Natural killer cell (primary cell): ENCODE results near the gene PPL. TPM values are rescaled to one million over a fixed set of nuclear protein-coding genes. Genes with fewer than 3 reads are reported as not detected.
"Not testable (repeated sequence)": the region's sequence is repeated elsewhere in the genome, so short reads cannot be mapped to it uniquely, and the experiment has no call there.

ENCODE experiments used
- ATAC-seq, 3 donors: fragments of 150-1000 bp in 2 of 3; fragments of 200-7000 bp in 1 of 3; cut with Tn5 transposase; 1 replicate in 1 of 3; 2 replicates in 2 of 3; pipeline ENCODE4 v1.10.0; 2021; ENCODE audit warnings: mild to moderate bottlenecking in 2 of 3, moderate library complexity in 2 of 3
- DNase-seq, 2 donors: peaks; one replicate each; pipeline versions ENCODE4 v3.0.0 to v3.0.0-alpha.2; 2013 to 2021; ENCODE audit warnings: mixed read lengths in 1 of 2
- H3K27ac ChIP-seq: one replicate; pipeline ENCODE4 v1.5.1; 2013; ENCODE audit warnings: mild to moderate bottlenecking, low read length
- H3K27me3 ChIP-seq: one replicate; pipeline ENCODE4 v1.6.1; 2013; ENCODE audit warnings: low read length; ENCODE audit not compliant: control insufficient read depth, insufficient read depth
- H3K36me3 ChIP-seq: one replicate; pipeline ENCODE4 v1.6.1; 2013; ENCODE audit warnings: low read length; ENCODE audit not compliant: control insufficient read depth, insufficient read depth
- H3K4me1 ChIP-seq: one replicate; pipeline ENCODE4 v1.6.1; 2013; ENCODE audit warnings: low read length; ENCODE audit not compliant: control insufficient read depth, insufficient read depth
- H3K4me3 ChIP-seq: one replicate; pipeline ENCODE4 v1.5.1; 2013; ENCODE audit warnings: low read length
- H3K9me3 ChIP-seq: one replicate; pipeline ENCODE4 v1.6.1; 2013; ENCODE audit warnings: low read length; ENCODE audit not compliant: control insufficient read depth, insufficient read depth
- H3K27ac Mint-ChIP-seq, 2 donors: one replicate each; pipeline ENCODE4 v1.8.0; 2022; ENCODE audit warnings: mild to moderate bottlenecking in 2 of 2, mixed read lengths in 2 of 2, moderate library complexity in 1 of 2
- H3K27me3 Mint-ChIP-seq, 2 donors: one replicate each; pipeline ENCODE4 v1.8.0; 2022; ENCODE audit warnings: low read depth in 2 of 2, mixed read lengths in 2 of 2
- H3K36me3 Mint-ChIP-seq: one replicate; pipeline ENCODE4 v1.8.0; 2022; ENCODE audit warnings: mixed read lengths
- H3K4me1 Mint-ChIP-seq, 2 donors: one replicate each; pipeline ENCODE4 v1.8.0; 2022; ENCODE audit warnings: mixed read lengths in 2 of 2
- H3K4me3 Mint-ChIP-seq: one replicate; pipeline ENCODE4 v1.8.0; 2022; ENCODE audit warnings: mild to moderate bottlenecking, moderate library complexity, mixed read lengths
- H3K9me3 Mint-ChIP-seq, 2 donors: one replicate each; pipeline ENCODE4 v1.8.0; 2022; ENCODE audit warnings: mixed read lengths in 2 of 2
- CTCF ChIP-seq: fragments of 200-600 bp; IDR thresholded peaks from one replicate; pipeline ENCODE4 v1.8.0; 2022; ENCODE audit warnings: antibody characterized with exemption
- WGBS: methylation state at CpG from one replicate; pipeline ENCODE4 v1.1.7; 2013; ENCODE audit warnings: missing lambda C conversion rate; ENCODE audit not compliant: insufficient coverage; 5-methylcytosine and 5-hydroxymethylcytosine counted together
- intact Hi-C: fragments of 100-400 bp; cut with micrococcal nuclease; formaldehyde crosslinking; loops from one replicate; pipeline ENCODE4 v1.14.2; 2022
- total RNA-seq, 4 donors: library from RNA; stranded (reverse); fragments of 120-200 nt in 1 of 4; gene quantifications; one replicate each; pipeline versions ENCODE4 v1.2.3 to v1.2.4, GENCODE V29; 2013 to 2022

The PPL gene
- total RNA-seq, 3 donors from 2014 or later (not counting 1 experiment from before 2014, with no cell fraction given): not detected

DNA sequence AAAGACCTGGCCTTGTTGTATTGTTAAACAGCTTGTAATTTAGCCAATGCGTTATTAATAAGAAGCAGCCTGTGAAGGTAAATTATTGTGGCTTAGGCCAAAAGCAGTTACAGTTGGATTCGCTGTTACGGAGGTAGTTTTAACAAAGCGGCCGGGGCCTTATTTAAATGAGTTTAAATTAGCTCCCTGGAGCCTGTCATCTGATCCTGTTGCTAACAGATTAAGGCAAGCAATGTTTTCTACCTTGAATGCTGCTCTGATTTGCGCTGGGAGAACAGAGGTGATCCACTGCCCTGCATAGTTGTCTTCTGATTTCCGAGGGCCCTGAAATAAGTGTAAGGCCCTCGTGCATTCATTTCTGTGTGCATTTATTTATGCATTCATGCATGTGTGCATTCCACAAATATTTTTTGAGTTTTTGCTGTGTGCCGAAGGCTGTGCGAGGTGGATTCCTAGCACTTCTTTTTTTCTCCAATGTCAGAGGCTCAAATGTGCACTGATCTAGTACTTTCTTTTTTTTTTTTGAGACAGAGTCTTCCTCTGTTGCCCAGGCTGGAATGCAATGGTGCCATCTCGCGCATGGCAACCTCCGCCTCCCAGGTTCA lies 32.0 kb upstream of the PPL start:
- TF ChIP-seq CTCF: no peak
- no peak overlapping the region for H3K4me3 ChIP-seq
- peaks cover 6 to 7% of the 10 kb centered on the region in 2 donors for H3K27me3 Mint-ChIP-seq
- no peaks in the 10 kb centered on the region for H3K9me3 Mint-ChIP-seq
- H3K27ac ChIP-seq: no peak overlapping the region
- no peaks in the 10 kb centered on the region for H3K27me3 ChIP-seq
- no peaks in the 10 kb centered on the region for H3K9me3 ChIP-seq
- no peak overlapping the region for H3K4me3 Mint-ChIP-seq
- ATAC-seq (no peak), DNase-seq (no peak)
- H3K36me3 ChIP-seq: no peaks in the 10 kb centered on the region
- no peak overlapping the region for H3K27ac Mint-ChIP-seq
- intact Hi-C loops: no loop called here
- WGBS: 86% methylated on average over 13 of the region's 13 CpGs
- H3K4me1 Mint-ChIP-seq: no peaks in the 10 kb centered on the region
- no peaks in the 10 kb centered on the region for H3K4me1 ChIP-seq
- H3K36me3 Mint-ChIP-seq: no peaks in the 10 kb centered on the region

DNA sequence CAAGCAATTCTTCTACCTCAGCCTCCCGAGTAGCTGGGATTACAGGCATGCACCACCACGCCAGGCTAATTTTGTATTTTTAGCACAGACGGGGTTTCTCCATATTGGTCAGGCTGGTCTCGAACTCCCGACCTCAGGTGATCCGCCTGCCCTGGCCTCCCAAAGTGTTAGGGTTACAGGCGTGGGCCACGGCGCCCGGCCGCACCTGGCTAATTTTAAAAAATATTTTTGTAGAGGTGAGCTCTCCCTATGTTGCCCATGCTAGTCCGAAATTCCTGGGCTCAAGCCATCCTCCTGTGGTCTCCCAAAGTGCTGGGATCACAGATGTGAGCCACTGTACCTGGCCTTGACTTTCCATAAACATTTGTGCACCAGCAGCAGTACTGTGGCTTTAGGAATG lies 31.3 kb upstream of the PPL start:
- intact Hi-C loops, H3K27me3 Mint-ChIP-seq, H3K27me3 ChIP-seq, H3K4me3 ChIP-seq, H3K27ac ChIP-seq, H3K36me3 Mint-ChIP-seq, DNase-seq, H3K4me1 ChIP-seq, H3K4me3 Mint-ChIP-seq, H3K9me3 ChIP-seq, ATAC-seq, H3K27ac Mint-ChIP-seq, H3K4me1 Mint-ChIP-seq, H3K36me3 ChIP-seq, H3K9me3 Mint-ChIP-seq: not testable (repeated sequence)
- WGBS: 83% methylated on average over 12 of the region's 12 CpGs

DNA sequence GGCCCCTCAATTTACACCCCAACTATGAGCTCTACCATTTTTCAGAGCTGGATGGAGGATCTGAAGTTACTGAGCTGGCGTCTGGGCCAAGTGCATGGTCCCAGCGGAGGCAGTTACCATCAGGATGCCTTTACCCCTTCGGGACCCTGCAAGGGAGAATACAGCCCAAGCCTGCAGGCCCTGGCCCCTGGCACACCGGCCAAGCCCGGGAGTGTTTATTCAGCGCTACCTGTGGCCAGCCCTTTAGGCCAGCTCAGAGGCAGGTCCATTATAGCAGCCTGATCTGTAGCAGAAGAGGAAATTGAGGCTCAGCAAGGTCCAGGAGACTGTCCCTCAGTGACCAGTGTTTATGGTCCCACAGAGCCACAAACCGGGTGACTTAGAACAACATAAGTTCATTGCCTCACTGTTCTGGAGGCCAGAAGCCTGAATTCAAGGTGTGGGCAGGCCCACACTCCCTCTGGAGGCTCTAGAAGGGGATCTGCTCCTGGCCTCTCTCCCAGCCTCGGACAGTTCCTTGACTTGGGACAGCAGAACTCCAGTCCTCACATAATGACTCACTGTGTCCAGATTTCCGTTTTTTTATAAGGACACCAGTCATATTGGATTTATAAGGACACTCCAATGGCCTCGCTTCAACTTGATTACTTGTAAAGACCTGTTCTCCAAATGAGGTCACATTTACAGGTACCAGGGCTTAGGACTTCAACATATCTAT lies 29.9 kb upstream of the PPL start:
- Mint-ChIP-seq H3K36me3 (no peaks in the 10 kb centered on the region), H3K27ac (no peak overlapping the region), H3K27me3 (peaks cover 0 to 4% of the 10 kb centered on the region in 2 donors), H3K9me3 (no peaks in the 10 kb centered on the region), H3K4me3 (no peak overlapping the region), H3K4me1 (no peaks in the 10 kb centered on the region)
- intact Hi-C loops: no loop called here
- Histone ChIP-seq H3K4me3 (no peak overlapping the region), H3K4me1 (no peaks in the 10 kb centered on the region), H3K36me3 (no peaks in the 10 kb centered on the region), H3K27me3 (no peaks in the 10 kb centered on the region), H3K9me3 (no peaks in the 10 kb centered on the region), H3K27ac (no peak overlapping the region)
- WGBS: 85% methylated on average over 10 of the region's 10 CpGs
- no peak for DNase-seq
- no peak for TF ChIP-seq CTCF
- no peak for ATAC-seq

DNA sequence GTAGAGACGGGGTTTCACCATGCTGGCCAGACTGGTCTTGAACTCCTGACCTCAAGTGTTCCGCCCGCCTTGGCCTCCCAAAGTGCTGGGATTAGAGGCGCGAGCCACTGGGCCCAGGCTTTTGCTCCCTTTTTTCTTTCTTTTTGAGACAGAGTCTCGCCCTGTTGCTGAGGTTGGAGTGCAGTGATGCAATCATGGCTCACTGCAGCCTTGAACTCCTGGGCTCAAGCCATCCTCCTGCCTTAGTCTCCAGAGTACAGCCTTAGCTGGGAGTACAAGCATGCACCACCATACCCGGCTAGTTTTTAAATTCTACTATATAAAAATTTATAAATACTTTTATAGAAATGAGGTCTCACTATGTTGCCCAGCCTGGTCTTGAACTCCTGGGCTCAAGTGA lies 26.6 kb upstream of the PPL start:
- H3K9me3 Mint-ChIP-seq, intact Hi-C loops, H3K36me3 ChIP-seq, DNase-seq, H3K27ac ChIP-seq, H3K4me1 ChIP-seq, H3K4me3 Mint-ChIP-seq, H3K4me3 ChIP-seq, H3K9me3 ChIP-seq, ATAC-seq, H3K27ac Mint-ChIP-seq, H3K4me1 Mint-ChIP-seq, H3K36me3 Mint-ChIP-seq, H3K27me3 ChIP-seq: not testable (repeated sequence)
- peaks cover 5 to 13% of the 10 kb centered on the region in 2 donors for H3K27me3 Mint-ChIP-seq
- 86% methylated on average over 6 of the region's 7 CpGs for WGBS
